Lower leg skin (tissue), 3 donors: ENCODE data around the gene EMX2.

Experiments
- CTCF ChIP-seq, 3 donors: fragments of 450-650 bp; IDR thresholded peaks; one replicate each; pipeline ENCODE4 v1.5.1; 2016; ENCODE audit warnings: antibody characterized with exemption in 3 of 3, mild to moderate bottlenecking in 3 of 3, moderate library complexity in 2 of 3
- POLR2A ChIP-seq, 2 donors: fragments of 450-650 bp; IDR thresholded peaks; one replicate each; pipeline ENCODE4 v1.6.1; 2016 to 2017; ENCODE audit warnings: antibody characterized with exemption in 2 of 2, mild to moderate bottlenecking in 1 of 2, moderate library complexity in 1 of 2

GRCh38 chr10:117596706-117597105 lies 54.2 kb downstream of the EMX2 start:
- TF ChIP-seq CTCF (IDR thresholded peaks at IDR 0.05) (no peak), POLR2A (IDR thresholded peaks at IDR 0.05) (no peak)
